C4-2B (cell line): ENCODE results near the gene PRKAG2.

ENCODE experiments used
- H3K27ac ChIP-seq: fragments of 450-650 bp; 2 replicates; pipeline ENCODE4 v1.5.1; 2017
- CTCF ChIP-seq: fragments of 450-650 bp; conservative IDR thresholded peaks from 2 replicates; pipeline ENCODE4 v1.5.1; 2017; ENCODE audit warnings: mild to moderate bottlenecking
- ZFX ChIP-seq: fragments of 450-650 bp; IDR thresholded peaks from 2 replicates; pipeline ENCODE4 v1.6.1; 2017

The PRKAG2 gene

GRCh38 chr7:151665368-151665767 is 211.5 kb downstream of the PRKAG2 start:
- TF ChIP-seq ZFX (no peak), CTCF (no peak)
- no peak overlapping the region for H3K27ac ChIP-seq

- TF ChIP-seq CTCF (no peak), ZFX (no peak)
- no peak overlapping the region for H3K27ac ChIP-seq
Observed at GRCh38 chr7:151664268-151664667, 212.6 kb downstream of the PRKAG2 start.

GRCh38 chr7:151663382-151664100 is 213.4 kb downstream of the PRKAG2 start:
- TF ChIP-seq ZFX (no peak), CTCF (no peak)
- H3K27ac ChIP-seq, result no peak overlapping the region

- TF ChIP-seq CTCF (no peak), ZFX (no peak)
- no peak overlapping the region for H3K27ac ChIP-seq
Observed at GRCh38 chr7:151662251-151662826, 214.6 kb downstream of the PRKAG2 start.

GRCh38 chr7:151661587-151661986 is 215.3 kb downstream of the PRKAG2 start:
- no peak overlapping the region for H3K27ac ChIP-seq

GRCh38 chr7:151660141-151660540 is 216.8 kb downstream of the PRKAG2 start:
- no peak for TF ChIP-seq CTCF
- no peak overlapping the region for H3K27ac ChIP-seq

More at GRCh38 chr7:151661587-151661986, 215.3 kb downstream of the PRKAG2 start:
- TF ChIP-seq ZFX, result no peak
- TF ChIP-seq CTCF, result no peak

GRCh38 chr7:151659219-151659618 is 217.7 kb downstream of the PRKAG2 start:
- H3K27ac ChIP-seq, result no peak overlapping the region
- TF ChIP-seq CTCF, result no peak
- no peak for TF ChIP-seq ZFX
